HG02588 (cell line): ENCODE results near the gene LIPC.

Experiments used
- ATAC-seq: cut with Tn5 transposase; IDR thresholded peaks from one replicate; pipeline ENCODE4 v1.9.1; 2021; ENCODE audit warnings: mild to moderate bottlenecking, moderate library complexity; ENCODE audit not compliant: unreplicated experiment

Gene LIPC

DNA sequence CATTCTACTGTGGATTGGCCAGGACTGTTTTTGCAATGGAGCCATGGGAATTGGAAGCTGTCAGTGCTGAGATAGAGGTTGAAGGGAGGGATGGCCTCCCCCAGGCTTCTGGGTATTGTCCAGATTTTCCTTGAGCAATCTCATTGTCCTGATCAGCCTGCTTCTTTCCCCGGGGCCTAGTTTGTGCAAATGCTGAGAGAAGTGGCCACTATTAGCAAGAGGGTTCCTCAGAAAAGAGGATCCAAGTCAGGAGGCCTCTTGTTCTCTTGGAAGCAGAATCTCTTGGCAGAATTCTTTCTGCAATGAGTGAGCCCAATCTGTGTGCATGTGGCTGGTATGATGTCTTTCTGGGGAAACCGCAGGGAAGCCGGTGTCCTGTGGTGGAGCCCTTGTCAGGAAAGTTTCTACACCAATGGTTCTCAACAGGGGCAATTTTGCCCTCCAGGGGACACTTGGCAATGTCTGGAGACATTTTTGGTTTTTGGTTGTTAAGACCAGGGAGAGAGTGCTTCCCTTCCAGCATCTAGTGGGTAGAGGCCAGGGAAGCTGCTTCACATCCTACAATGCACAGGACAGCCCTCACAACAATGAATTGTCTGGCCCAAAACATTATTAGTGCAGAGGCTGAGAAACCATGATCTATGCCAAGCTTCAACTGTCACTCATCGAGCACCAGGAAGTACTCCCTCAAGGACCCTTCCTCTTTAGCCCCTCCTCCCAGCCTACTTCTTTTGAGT is 2.0 kb downstream of the LIPC start:
- ATAC-seq: no peak

DNA sequence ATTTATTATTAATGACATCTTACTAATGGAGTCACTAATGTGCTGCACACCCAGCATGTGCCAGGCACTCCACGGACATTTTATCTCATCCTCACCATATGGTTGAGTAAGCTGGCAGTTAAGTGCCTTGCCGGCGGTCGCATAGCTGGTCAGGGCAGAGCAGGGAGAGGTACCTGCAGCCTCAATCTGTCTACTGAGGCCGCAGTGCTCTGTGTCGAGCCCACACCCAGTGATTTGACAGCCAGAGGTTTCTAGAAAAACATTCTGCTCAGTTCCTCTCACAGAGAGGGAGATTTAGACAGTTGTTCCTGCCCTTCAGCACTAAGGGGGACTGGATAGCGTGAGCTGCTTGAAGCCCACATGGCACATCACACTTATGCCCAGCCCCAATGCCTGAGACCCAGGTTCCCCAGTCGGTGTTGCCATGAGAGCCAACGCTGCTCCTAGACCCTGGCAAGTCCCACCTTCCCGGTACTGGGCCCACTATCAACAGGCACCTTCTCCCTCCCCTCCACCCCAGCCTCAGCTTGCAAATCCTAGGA is 2.6 kb downstream of the LIPC start:
- no peak for ATAC-seq

DNA sequence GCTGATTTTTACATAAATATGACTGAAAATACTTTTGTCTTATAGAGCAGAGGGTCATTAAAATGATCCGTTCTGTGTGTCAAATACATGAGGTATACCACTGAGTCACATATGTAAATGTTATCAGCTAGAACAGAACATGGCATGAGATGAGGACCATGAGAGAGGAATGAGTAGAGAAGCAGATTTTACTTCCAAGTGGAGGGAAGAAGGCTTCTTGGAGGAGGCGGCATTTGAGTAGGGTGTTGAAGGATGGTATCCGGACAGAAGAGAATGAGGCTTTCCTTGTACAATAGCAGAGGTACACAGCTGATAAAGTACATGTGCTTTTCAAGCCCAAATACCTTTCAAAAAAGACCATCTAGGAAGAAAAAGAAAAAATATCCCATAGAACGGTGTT is 4.8 kb downstream of the LIPC start:
- no peak for ATAC-seq

DNA sequence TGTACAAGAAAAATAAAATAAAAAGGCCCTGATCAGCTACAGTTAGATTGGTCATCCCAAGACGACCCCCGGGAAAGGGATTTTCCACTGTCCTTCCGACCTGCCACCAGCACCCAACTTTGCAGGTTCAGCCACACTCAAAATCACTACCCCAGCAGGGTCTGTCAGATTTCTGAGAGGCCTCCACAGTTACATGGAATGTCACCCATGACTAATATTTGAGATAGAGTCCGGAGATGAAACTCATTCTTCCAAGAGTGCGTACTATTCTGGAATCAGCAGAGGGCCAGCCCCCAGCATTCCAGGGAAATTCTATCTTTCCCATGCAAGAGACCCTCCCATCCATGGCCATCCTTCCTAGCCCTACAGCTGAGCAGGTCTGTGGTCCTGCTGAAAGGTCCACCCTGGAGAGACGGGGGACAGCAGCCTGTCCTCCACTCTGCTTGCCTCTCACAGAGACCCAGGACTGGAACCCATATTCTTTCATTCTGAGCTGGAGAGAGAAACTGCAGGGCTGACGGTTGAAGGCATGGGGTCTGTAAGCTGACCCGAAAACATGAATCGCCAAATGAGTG is 5.8 kb downstream of the LIPC start:
- ATAC-seq: no peak

DNA sequence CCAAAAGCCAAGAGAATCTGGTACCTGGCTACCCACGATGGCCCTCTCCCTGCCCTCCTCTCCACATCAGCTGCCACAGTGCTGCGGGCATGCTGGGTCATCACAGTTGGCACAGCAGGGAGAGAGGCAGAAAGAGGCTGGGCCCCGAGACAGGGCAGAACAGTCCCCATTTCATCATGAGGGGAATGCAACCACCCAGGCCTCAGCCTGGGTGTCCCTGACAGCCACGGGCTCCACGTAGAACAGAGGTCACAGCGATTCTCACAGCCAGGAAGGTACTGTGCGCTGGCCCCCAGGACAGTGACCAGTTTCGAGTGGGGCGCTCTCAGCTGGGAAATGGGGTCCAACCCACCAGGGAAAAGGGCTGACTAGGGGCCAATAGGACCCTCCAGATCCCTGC is 6.3 kb downstream of the LIPC start:
- ATAC-seq: no peak

DNA sequence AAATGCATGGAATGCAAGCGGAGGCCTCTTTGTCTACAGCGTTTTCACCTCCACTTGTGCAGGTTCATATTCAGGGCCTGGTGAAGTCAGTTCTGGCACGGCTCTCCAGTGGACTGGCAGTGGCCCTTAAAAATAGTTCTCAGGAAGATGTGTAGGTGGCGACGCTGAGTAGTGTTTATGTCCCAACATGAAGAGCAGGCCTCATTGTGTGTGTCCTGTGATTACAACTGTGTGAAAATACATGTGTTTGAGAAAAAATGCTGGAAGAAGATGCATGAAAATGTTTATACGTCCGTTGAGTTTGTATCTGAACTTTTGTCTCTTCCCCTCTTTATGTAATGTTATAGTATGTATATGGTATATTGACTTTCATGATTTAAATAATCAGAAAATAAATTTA is 7.2 kb downstream of the LIPC start:
- ATAC-seq: no peak

DNA sequence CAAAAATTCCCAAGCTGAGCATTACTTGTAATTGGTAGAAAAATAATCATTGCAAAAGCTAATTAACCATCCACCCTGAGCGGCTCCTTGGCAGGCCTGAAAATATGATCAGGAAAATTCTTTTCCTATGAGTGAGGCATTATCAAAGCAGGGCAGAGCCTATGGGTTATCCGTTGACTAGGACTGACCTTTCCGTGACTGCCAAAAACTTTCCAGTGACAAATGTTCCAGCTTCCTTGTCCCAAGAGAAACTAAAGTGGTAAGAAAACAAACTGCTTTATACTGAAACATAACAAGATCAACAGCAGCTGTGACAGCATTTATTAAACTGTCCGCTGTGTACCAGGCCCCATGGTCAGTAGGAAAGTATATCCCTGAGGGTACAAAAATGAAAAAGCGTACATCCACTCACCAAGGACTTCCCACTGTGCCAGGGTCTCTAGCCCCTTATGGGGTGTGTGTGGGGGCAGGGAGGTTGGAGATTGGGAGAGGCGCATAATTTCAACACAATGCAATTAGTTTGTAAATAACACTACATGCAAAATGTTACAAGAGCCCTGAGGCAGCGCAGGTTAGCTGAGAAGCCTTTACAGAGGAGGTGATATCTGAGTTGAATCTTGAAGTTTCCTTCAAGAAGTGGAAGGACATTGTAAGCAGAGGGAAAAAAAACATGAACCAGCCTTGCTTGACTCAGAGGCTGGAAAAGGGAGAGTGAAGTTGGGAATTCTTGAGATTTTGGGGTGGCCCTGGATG is 8.5 kb downstream of the LIPC start:
- ATAC-seq: no peak

DNA sequence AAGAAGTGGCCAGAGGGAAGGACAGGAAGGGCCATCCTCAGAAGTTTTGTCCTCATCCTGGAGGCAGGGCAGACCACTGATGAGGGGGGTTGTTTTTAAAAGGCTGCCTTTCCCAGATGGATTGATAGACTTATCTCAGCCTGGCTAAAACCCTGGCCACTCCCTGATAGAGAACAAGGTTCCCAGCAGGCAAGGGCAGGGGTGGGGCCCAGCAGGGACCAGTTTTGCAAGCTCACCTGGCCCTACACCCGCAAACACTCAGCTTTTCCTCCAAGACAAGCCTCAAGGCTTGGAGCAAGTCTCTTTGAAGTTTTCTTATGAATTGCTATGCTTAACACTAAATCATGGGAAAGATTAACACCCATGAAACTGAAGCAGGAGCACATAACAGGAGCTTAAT is 9.1 kb downstream of the LIPC start:
- no peak for ATAC-seq

DNA sequence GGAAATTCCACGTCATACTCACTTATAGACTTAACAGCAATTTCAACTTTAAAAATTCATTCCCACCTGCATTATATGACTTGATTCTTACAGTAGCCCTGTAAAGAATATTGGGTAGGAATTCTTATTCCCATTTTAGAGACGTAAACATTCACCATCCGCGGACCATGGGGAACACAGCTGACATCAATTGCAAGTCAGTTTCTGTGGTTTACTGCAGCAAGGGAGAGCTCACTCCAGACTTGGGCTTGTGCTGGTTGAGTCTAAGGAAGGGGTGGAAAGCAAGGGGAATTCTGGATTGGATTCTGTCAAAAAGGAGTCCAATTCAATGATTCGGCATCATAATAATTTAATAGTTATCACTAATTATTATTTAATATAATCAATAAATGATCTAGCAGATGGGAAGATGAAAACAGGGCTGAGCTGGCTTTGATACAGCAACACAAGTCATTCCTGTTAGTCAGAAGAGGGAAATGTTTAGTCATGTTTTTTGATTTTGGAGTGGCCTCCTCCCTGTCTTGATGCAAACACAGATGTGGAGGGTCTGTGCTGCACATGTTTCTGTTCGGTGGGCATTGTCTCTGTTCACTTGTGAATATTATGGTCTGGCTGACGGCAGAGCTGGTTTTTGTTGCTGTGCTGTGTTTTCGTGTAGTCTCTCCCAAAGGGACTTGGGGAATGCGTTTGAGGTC is 9.7 kb downstream of the LIPC start:
- no peak for ATAC-seq

DNA sequence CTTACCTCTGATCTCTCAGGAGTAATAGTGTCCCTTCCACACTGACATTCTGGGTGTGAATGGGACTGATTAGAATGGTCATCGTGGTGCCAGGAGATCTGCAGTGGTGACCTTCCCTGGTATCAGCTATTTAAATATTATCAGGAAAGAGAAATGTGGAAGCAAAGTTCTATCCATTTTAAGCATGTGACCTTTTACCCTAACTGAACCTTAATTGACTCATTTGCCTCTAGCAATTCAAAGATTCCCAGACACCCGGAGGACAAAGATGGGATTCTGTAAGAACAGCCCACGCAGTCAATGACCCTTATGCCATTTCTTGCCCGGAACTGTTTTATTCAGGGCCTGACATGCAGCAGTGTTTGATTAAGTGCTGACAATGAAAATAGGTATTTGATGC is 10.3 kb downstream of the LIPC start:
- ATAC-seq: no peak

DNA sequence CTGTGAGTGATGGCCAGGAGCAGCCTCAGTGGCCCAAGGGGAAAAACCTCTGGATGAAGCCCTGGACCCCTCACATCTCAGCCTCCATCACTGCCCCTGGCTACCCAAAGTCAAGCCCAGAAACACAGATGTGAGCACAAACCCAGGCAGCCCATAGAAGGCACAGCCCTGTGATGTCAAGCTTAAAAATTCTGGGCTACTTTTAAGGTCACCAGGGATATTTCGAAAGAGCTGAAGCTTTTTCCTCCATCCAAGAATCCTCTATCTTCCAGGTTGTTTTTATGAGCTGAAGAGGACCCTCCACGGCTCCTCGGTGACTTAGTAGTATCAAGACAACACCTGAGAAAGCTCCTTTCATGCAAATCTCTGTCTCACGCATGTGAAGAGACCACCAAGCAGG is 11.5 kb downstream of the LIPC start:
- ATAC-seq: no peak

DNA sequence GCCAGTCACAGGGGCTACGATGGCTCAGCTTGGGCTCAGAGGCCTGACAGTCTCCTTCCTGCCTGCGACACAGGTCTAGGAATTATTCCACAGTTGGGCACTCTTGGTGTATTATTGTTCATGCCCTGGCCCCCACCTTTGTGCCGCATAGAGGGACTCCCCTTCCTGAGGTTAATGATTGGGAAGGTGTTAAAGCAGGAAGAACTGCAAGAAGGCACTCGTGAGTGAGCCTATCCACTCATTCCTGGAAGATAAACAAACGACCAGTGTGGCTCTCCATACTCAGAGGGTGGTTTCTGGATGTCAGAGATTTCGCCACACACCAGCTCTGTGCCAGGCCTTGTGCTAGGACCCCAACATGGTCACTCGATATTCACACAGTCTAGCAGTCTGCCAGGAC is 12.3 kb downstream of the LIPC start:
- ATAC-seq: no peak

DNA sequence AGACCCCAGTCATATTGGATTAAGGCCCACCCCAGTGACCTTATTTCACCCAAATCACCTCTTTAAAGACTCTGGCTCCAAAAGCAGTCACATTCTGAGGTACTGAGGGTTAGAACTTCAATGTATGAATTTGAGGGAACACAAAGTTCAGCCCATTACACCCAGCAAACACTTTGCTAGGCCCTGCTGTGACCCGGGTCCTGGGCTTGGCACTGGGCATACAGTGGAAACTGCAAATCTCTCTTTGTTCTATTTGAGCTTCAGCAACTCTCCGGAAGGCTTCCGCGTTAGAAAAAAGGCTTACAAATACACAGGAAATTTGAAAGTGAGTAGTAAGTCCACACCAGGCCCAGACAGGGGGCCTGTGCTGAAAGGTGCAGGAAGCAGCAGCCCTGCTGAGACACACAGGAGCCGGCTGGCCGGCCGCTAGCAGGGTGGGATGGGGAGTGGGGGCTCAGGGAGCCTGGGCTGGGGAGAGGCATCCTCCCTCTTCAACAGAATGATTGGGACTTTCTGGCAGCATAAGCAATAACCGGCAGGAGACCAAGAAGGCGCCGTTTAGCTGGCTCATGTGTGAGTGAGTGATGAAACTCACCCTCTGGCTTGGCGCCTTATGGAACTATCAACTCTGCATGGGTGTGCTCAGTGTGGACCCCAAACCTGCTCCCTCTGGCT is 13.0 kb downstream of the LIPC start:
- no peak for ATAC-seq

DNA sequence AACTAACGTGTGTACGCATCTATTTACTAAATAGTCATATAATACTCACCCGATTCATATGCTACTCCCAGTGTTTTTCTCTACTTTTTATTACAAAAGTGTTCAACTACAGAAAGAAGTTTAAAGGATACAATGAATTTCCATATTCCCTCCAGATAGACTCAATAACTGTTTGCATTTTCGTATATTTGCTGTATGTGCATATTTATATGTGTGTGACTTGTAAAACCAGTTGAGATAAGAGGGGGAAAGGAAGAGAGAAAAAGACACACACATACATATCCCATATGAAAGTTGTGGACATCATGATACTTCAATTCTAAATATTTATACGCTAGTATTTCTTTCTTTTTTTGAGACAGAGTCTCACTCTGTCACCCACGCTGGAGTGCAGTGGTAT is 14.1 kb downstream of the LIPC start:
- no peak for ATAC-seq

DNA sequence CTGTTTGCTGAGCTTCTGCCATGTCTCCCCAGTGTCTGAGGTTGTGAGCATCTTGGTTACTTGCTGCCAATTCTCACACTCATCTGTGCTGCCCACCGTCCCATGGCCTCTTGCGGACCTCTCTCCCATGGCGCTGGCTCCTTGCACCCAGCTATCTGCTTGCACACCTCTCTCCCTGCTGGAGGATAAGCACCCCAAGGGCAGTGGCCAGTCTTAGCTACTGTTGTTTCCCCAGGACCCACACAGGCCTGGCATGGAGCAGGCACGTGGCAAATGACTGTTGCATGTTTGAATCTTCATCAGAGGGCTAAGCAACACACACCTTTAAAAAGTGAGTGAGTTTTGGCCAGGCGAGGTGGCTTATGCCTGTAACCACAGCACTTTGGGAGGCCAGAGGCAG is 14.7 kb downstream of the LIPC start:
- no peak for ATAC-seq

DNA sequence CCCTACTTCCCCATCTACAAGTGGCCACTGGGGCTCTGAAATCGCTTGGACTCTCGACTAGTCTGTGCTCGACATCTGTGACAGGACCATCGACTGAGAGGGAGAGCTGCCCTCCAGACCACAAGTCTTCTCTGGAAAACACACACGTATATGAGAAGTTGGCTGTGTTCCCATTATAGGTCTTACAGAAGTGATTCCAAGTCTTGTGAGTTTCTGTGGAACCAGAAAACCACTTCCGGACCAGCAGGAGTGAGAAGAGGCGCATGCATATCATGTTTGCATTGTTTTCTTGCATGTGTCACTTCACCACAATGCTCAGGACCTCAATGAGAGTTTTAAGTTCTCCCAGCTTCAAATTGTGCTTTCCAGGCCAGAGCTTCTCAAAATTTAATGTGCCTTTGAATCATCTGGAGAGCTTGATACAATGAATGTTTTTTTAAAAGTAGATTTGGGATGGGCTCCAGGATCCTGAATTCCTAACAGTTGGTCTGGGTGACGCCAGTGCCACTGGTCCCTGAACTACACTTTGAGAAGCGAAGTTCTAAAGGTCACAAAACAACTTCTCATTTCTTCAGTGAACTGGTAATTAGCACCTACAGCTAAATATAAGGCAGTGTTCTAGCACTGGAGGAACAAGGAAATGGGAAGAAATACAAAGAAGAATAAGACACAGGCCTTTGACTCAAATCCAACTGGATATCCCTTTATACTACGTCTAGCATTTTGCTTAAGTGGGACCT is 15.7 kb downstream of the LIPC start:
- ATAC-seq: no peak

DNA sequence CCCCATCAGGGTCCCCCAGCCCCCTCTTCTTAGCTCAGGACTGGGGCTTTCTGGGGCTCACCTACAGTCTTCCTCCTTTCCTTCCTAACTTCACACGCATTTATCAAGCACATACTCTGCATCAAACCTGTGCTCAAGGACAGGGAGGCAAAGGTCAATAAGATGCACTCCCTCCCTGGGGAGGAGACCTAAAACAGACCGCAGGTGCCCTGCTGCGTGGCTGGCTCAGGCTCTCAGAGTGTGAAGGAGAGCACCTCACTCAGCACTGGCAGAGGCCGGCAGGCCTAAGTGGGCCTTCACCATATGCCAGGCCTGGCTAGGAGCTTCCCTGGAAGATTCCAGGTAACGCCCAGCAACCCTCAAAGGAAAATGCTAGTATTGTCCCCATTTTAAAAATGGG is 16.5 kb downstream of the LIPC start:
- ATAC-seq: no peak

DNA sequence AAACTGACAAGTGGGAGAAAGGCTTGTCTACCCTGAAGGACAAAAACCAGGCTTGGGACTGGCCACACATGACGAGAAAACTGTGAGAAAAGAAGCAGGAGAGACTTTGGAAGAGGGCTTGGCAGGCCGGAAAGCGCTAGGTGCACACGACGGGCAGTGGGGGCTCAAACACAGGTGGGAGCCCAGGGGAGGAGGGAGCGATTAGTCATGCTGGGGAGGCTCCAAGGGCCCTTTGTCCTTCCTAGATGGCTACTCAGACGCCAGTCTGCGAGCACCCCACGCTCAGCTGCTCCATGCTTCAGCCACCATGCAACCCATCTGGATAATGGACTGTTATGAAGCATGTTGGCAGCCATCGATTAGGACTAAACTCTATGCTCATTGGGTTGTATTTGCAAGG is 17.1 kb downstream of the LIPC start:
- no peak for ATAC-seq

DNA sequence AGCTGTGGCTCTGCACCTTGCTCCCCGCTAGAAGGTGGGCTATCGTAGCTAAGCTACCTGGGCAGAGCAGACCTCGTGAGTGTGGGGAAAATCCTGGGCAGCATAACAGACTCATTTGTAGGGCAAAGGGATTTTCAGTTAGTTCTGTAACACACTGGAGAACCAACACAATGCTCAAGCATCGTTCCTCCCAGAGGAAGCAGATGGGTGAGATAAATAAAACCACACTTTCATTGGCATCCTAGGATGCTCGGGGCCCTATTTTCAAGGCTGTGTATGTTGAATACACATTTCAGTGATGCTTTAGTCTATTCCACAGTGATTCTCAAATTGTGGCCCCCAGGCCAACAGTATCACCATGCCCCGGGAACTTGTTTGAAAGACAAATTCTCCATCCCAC is 20.0 kb downstream of the LIPC start:
- ATAC-seq: no peak

DNA sequence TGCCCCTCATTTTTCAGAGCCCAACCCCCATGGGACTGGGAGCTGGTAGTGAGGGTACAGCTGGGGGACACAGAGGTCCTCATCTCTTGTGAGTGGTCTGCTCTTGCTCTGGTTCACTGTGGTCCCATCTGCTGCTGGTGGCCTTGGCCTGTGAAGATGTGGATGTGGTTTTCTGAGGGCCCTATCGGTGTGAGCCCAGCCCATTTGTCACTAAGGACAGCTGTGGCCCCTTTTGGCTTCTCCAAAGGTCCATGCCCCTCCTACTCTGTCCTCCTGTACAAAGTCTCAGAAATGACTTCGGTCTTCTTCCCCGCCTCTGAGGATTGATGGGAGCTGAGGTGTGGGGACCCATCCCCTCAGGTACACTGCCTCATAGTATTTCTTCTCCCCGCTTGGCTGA is 21.0 kb downstream of the LIPC start:
- ATAC-seq: no peak
